Heart left ventricle (tissue), 13 donors: ENCODE measurements around the gene BRD9.
"Not testable (repeated sequence)": the region's sequence is repeated elsewhere in the genome, so short reads cannot be mapped to it uniquely, and the experiment has no call there.

Experiments
- POLR2A ChIP-seq, 2 donors: fragments of 450-650 bp; IDR thresholded peaks; one replicate each; pipeline ENCODE4 v1.6.1; 2017; ENCODE audit warnings: antibody characterized with exemption in 2 of 2, mild to moderate bottlenecking in 2 of 2, moderate library complexity in 2 of 2
- TF ChIP-seq, protein P1 (sequence below), 12 donors: fragments of 200-600 bp; sonication (generic) in 4 of 12; IDR thresholded peaks; one replicate each; pipeline versions ENCODE4 v1.5.0 to v1.8.0; 2018 to 2022; ENCODE audit warnings: antibody characterized with exemption in 12 of 12, mild to moderate bottlenecking in 5 of 12
- donor health status: ischemic (EF 13 %, LVEDD 7.1; RV severe dilation, severe dysfunction).
- donor health status: DM: no; HTN: yes; CAD: no.
- donor health status: DM: no; HTN: no; CAD: no.
- donor health status: ischemic (EF 25% LVEDD 6.9; RV normal size, moderate dysfunction).
- donor health status: ischemic (EF 25% LVEDD 5.7; RV mildly dilated, moderate dysfunction).
- donor health status: ischemic (EF 35%, LVEDD 5.7; RV mildly dilated, moderate dysfunction).
- donor health status: nonischemic (EF 11% LVEDD 7.7; RV severe dilation, severe dysfunction).
- donor health status: DM: yes; HTN: yes; CAD: no.
- donor health status: PGD.
- donor health status: ischemic (EF 29% LVEDD 5.4; RV normal size, mild dysfunction).
- donor health status: nonischemic (EF 23%, LVEDD 6.1; RV moderate dilation, normal function).

DNA sequence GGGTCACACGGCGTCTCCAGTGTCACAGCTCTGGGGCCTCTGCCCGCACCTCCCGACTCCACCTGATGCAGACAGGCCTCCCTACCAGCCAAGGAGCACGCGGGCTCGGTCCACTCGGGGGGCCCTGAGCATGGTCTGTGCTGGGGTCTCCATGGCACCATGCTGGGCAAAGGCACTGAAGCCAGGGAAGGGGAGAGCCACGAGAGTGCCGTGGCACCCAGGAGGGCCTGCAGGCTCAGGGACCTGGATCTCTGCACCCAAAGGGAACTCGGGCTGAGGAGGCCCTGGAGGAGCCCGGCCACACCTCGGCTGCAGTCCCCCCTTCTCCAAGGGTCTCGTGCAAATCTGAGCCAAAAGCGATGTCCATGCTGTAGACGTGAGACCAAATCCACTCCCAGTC, 48.2 kb downstream of the BRD9 start:
- TF ChIP-seq, protein P1, sequence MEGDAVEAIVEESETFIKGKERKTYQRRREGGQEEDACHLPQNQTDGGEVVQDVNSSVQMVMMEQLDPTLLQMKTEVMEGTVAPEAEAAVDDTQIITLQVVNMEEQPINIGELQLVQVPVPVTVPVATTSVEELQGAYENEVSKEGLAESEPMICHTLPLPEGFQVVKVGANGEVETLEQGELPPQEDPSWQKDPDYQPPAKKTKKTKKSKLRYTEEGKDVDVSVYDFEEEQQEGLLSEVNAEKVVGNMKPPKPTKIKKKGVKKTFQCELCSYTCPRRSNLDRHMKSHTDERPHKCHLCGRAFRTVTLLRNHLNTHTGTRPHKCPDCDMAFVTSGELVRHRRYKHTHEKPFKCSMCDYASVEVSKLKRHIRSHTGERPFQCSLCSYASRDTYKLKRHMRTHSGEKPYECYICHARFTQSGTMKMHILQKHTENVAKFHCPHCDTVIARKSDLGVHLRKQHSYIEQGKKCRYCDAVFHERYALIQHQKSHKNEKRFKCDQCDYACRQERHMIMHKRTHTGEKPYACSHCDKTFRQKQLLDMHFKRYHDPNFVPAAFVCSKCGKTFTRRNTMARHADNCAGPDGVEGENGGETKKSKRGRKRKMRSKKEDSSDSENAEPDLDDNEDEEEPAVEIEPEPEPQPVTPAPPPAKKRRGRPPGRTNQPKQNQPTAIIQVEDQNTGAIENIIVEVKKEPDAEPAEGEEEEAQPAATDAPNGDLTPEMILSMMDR (IDR thresholded peaks at IDR 0.05): not testable (repeated sequence)
- not testable (repeated sequence) for TF ChIP-seq POLR2A (IDR thresholded peaks at IDR 0.05)
